GM21737 (cell line): ENCODE measurements around the gene KCNK13.
"Not testable (repeated sequence)": the region's sequence is repeated elsewhere in the genome, so short reads cannot be mapped to it uniquely, and the experiment has no call there.

Source experiments
- ATAC-seq: cut with Tn5 transposase; IDR thresholded peaks from one replicate; pipeline ENCODE4 v1.9.1; 2021; ENCODE audit warnings: mild to moderate bottlenecking, moderate library complexity; ENCODE audit not compliant: unreplicated experiment

The KCNK13 gene

DNA sequence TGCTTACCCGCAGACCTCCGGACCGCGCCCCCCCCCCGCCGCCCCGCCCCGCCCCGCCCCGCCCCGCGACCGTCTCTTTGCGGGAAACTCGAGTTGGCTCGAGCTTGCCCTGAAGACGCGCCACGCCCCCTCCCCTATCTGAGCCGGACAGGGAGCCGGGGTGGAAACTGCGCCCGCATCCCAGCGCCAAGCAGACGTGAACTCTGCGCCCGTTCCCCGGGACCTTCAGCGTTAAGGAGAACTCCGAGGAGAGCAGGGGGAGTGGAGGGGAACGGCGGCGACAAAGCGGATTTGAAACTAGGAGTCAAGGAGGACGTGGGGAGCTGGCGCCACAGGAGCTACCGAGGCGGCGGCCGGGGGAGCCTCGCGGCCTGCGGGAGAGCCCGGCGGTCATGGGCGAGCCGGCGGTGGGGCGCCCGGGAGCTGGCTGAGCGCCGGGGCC is at the start of gene KCNK13:
Gene KCNK13, plus strand, starts transcription at position 310 of the 442 bp plus-strand sequence. CDS start 212 bp downstream, outside the sequence.
- no peak for ATAC-seq

GRCh38 chr14:90017371-90017770 is 44.4 kb upstream of the KCNK13 start:
- ATAC-seq: no peak

DNA sequence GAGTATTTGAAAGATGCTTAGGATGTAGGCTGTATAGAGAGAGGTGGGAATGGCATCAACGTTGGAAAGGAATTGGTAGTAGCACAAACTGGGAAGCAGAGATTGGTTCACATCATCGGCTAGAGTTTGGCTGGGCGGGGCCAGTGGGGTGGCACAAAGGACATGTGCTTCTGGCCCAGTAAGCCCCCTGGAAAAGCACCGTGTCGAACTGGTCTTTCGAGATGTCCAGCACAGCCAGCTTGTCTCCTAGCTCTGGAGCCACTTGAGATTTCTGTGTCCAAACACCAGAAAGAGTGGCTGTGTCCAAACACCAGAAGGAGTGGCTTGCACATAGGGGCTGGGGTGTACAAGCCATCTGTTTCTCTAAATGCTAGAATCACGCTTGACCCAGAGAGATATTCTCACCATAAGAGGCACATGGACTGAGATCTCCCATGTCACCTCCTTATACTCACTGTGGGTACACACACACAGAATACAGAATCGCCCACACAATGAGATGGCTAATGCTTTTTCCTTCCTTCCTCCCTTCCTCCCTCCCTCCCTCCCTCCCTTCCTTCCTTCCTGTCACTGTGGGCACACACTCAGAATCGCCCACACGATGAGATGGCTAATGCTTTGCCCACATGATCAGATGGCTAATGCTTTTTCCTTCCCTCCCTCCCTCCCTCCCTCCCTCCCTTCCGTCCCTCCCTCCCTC is 41.8 kb upstream of the KCNK13 start:
- ATAC-seq: no peak

DNA sequence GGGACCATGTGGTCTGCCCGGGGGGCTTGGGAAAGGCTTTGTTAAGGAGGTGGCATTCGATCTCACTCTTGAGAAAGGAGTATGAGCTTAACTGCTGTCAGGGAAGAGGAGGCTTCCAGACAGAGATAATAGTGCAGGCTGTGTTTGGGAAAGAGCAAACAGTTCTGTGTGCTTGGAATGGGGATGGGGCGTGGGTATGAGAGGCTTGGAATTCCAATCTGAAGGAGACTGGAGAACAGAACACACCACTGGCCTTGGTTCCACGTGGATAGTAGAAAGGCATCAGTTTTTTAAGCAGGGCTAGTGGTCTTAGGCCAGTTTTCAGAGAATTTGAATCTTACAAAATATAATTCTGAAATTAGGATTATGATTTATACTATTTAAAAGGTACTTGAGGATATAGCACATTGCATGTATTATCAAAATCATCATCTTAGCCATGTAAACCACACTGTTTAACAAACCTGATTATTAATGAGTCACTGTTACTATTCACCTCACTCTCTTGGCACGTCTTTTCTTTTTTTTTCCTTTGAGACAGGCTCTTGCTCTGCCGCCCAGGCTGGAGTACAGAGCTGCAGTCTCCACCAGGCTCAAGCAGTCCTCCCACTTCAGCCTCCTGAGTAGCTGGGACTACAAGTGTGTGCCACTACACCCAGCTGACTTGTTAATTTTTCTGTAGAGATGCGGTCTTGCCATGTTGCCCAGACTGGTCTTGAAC is 38.5 kb upstream of the KCNK13 start:
- no peak for ATAC-seq

- ATAC-seq: no peak
Observed at GRCh38 chr14:90024910-90025309, 36.9 kb upstream of the KCNK13 start.

GRCh38 chr14:90026608-90027007 is 35.2 kb upstream of the KCNK13 start:
- ATAC-seq: not testable (repeated sequence)

DNA sequence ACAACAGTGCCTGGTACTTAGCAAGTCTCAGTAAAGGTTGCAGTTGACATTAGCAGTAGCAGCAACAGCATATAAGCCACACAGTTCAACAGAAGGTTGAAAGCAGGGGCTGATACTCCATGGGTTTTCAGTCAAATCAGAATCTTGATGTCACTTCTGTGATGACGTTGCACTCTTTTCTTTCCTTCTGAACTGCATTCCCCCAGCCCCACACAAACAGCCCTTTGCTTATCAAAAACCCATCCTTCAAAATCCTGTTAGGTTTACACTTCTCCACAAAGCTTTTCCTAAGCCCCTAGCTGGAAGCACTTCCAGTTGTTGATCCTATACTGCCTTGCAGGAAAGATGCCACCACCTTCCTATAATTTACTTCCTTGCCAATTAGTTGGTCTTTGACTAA is 34.0 kb upstream of the KCNK13 start:
- no peak for ATAC-seq

DNA sequence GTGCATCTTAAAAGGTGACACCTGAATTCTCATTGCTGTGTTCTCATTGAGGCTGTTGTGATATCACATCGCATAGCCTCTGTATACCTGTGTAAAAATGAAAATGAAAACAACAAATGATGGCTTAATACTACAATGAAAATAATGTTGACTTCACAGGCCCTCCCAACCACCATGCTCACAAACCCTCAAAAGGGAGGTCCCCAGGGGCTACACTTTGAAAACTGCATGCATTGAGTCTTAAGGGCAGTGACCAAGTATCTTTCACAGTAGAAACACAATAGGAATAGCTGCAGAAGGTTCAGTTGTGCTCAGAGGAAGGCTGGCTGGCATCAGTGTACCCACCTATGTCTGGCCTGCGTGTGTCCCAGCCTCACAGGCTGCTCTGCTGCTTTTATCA is 27.6 kb upstream of the KCNK13 start:
- ATAC-seq: no peak

DNA sequence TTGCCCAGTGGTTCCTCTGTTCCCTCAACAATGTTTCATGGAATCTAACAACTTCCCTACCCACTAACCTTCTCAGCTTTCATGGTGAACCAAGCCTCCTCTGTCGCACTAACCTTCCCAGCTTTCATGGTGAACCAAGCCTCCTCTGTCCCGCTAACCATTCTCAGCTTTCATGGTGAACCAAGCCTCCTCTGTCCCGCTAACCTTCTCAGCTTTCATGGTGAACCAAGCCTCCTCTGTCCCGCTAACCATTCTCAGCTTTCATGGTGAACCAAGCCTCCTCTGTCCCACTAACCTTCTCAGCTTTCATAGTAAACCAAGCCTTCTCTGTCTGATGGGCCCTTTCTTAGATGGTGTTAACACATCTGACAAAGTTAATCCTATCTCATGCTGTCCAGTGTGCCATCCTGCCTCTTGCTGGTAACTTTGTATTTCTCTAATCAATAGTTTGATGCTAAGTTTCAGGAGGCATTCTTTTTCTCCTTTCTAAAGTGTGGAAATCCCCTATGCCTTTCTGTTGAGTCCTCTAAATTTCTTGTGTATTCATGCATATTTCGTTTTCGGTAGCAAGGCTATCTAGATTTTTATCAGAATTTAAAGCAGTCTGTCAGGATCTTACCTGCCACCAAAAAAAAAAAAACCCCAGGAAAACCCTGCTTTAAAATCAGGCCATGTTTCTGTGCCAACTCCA is 26.8 kb upstream of the KCNK13 start:
- no peak for ATAC-seq

GRCh38 chr14:90039253-90040010 is 22.4 kb upstream of the KCNK13 start:
- ATAC-seq: no peak

GRCh38 chr14:90040411-90040810 is 21.4 kb upstream of the KCNK13 start:
- ATAC-seq: no peak

DNA sequence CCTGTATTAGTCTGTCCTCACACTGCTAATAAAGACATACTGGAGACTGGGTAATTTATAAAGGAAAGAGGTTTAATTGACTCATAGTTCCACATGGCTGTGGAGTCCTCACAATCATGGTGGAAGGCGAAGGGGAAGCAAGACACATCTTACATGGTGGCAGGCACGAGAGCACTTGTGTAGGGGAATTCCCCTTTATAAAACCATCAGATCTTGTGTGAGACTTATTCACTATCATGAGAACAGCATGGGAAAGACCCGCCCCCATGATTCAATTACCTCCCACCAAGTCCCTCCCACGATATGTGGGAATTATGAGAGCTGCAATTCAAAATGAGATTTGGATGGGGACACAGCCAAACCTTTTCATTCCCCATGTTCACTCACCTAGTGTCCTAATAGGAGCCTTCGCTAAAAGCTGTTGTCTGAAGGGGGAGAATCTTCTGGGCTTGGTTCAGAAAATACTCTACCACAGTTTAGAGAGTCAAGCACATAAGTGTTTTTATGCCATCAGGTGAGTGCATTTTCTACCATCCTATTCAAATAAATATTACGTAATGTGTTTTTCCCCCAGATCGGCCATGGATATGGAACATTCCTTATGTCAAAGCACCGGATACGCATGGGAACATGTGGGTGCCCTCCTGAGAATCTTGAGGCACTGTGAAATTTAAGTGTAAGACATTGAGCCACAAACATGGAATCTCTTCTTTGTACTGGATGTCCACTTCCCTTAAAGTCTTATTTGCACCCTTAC is 19.1 kb upstream of the KCNK13 start:
- ATAC-seq: no peak

DNA sequence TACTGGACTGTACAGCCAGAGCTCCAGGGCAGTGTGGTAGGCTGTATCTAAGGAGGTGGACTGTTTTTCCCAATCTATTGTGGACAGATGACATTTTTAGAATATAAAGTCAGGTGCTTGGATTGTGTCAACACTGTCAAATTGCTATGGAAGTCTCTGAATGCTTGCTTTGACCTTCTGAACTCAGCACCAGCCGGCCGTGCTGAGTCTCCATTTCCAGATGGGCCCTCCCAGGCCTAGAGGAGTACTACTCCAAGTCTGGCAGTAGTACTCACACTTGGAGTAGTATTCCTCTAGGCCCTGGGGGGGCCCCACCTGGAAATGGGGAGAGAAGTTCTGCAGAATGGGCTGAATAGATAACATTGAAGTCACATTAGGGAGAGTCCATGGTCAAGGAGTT is 16.2 kb upstream of the KCNK13 start:
- ATAC-seq: no peak

DNA sequence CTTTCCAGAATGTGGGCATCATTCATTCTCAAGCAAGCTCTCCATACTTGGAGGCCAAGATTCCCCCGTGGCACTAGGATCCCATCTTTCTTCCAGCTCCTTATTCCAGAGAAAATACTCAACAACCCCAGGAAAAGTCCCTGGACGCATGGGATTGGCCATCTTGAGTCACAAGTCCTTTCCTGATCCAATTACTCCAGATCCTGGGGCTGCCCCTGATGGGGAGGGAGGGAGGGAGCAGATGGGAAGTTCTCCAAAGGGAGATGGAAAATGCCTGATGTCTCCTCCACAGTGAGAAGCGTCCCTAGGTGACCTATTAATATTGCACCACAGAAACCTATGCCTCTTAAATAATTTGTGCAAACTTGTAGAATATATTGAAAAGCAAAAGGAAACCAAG is 12.4 kb upstream of the KCNK13 start:
- no peak for ATAC-seq

DNA sequence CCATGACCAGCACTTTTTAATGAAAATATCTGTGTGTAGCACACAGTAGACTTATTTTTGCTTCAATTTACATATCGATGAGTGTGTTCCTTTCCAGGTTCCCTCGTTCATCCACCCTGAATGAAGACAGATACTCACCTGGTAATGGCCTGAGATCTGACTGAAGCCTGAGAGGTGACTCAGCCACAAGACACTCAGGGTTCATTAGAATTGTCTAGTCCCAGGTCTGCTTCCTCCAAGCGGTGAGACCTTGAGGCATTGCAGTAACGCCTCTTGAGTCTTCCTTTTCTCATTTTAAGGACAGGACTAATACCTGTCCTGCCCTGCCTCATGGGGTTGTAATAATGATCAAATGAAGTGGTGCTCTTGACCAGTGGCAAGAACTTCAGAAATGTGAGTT is 11.5 kb upstream of the KCNK13 start:
- ATAC-seq: no peak

DNA sequence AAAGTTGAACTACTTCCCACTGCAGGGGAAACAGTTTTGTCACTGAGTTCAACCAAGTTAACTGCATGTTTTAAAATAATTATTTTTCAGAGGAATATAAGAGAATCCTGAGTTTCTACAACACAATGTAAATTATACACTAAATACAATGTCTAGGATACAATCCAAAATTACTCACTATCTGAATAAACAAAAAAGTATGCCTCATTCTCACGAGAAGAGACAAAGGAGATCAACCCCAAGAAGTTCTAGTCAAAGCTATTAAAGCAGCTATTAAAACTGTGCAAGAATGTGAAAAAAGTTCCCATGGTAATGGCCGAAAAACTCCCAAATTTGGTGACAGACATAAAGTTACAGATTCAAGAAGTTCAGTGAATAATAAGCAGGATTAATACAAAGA is 8.8 kb upstream of the KCNK13 start:
- ATAC-seq: no peak

GRCh38 chr14:90054803-90055202 is 7.0 kb upstream of the KCNK13 start:
- ATAC-seq: no peak

GRCh38 chr14:90056826-90057225 is 5.0 kb upstream of the KCNK13 start:
- ATAC-seq: no peak

DNA sequence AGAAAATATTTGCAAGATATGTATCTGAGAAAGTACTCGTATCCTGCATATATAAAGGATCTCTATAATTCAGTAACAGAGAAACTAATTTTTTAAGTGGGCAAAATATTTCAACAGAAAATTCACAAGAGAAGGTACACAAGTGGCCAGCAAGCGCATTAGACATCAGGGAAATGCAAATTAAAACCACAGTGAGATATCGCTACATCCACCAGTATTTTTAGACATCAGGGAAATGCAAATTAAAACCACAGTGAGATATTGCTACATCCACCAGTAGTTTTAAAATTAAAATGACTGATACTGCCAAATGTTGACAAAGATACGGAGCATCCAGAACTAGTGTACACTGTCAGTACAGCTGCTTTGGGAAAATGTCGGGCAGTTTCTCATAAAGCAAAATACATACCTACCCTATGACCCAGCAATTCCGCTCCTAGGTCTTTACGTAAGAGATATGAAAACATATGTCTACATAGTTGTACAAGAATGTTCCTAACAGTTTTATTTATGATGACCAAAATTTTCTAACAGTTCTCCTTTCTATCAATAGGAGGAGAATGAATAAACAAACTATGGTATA is 2.8 kb upstream of the KCNK13 start:
- no peak for ATAC-seq

DNA sequence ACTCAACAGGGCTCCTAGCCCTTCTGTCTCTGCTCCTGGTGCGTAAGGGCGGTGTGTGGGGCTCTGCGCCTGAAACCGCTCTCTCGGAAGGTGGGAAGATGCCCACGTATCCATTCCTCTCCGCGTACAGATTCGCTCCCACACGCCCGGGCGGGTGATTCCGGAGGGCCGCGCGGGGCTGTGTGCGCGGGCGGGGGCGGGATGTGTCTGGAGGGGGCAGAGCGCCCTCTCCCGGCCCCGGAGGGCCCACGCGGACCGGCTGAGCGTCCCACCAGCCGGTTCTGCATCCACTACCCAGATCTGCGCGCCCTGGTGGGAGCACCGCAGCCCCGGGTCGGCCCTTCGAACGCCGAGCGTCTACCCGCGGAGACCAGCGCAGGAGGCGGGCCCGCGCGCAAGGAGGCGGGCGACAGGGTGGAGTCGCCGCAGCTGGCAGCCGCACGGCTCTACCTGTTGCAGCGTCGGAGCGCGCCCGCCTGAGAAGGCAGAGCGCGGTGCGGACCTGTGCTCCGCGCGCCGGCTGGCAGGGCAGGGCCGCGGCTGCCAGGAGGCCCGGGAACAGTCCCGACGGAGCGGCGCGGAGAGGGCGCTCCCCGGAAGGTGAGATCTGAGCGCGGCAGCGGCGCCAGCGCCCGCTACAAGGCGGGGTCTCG is 1.4 kb upstream of the KCNK13 start:
- ATAC-seq: peak; percentile 60
